ENCODE results near the gene KIR3DL1.
"Not testable (repeated sequence)": the region's sequence is repeated elsewhere in the genome, so short reads cannot be mapped to it uniquely, and the experiment has no call there.

The KIR3DL1 gene

GRCh38 chr19:54792814-54793213 is 23.5 kb upstream of the KIR3DL1 start:
- Mint-ChIP-seq H3K4me3 (peak overlapping the region; percentile 74), H3K4me1 (peaks cover 13% of the 10 kb centered on the region), H3K27me3 (peaks cover 16% of the 10 kb centered on the region), H3K36me3 (peaks cover 2% of the 10 kb centered on the region), H3K9me3 (peaks cover 4% of the 10 kb centered on the region), H3K27ac (peak overlapping the region; percentile 74)
- ATAC-seq (ENCODE audit: low read depth) (no peak), DNase-seq (ENCODE audit: low spot score in 2 of 2) (no peak)

GRCh38 chr19:54795758-54796157 is 20.5 kb upstream of the KIR3DL1 start:
- DNase-seq (ENCODE audit: low spot score in 2 of 2) (no peak), ATAC-seq (ENCODE audit: low read depth) (no peak)
- H3K27me3 Mint-ChIP-seq = peaks cover 10% of the 10 kb centered on the region
- H3K36me3 Mint-ChIP-seq = peaks cover 2% of the 10 kb centered on the region
- H3K4me1 Mint-ChIP-seq = peaks cover 13% of the 10 kb centered on the region
- H3K27ac Mint-ChIP-seq = no peak overlapping the region
- H3K4me3 Mint-ChIP-seq = no peak overlapping the region
- peaks cover 6% of the 10 kb centered on the region for H3K9me3 Mint-ChIP-seq

GRCh38 chr19:54803410-54803809 is 12.9 kb upstream of the KIR3DL1 start, which contains the start of gene KIR2DL4:
TSS of gene KIR2DL4 (plus strand) at chr19:54803610. CDS start at chr19:54803652, 42 bp downstream.
- no peak within 1 kb of the TSS for H3K4me3 Mint-ChIP-seq
- ATAC-seq (ENCODE audit: low read depth) (no peak), DNase-seq (ENCODE audit: low spot score in 2 of 2) (no peak)
- H3K27me3 Mint-ChIP-seq = peaks cover 22% of the 10 kb centered on the region
- no peaks in the 10 kb centered on the region for H3K36me3 Mint-ChIP-seq
- H3K4me1 Mint-ChIP-seq = no peaks in the 10 kb centered on the region
- H3K9me3 Mint-ChIP-seq = peaks cover 11% of the 10 kb centered on the region
- H3K27ac Mint-ChIP-seq = no peak within 1 kb of the TSS

DNA sequence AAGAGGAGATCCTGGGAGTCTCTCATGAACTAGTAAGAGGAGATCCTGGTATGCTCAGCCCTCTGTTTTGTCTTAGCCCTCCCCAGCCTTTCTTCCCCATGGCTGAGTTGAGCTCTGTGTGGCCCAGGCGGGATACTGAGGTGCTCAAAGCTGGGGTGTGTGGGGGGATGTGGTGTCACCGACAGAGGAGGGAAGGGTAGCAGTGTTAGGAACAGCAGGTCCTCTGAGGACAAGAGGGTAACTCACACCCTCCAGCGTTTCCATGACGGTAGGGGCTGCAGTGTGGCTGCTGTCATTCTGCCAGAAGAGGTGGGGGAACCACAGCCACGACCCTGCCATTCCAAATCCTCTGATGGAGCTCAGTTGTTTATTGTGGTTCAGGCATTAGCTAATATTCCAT is 12.2 kb upstream of the KIR3DL1 start:
- H3K4me1 Mint-ChIP-seq = no peaks in the 10 kb centered on the region
- H3K27me3 Mint-ChIP-seq = peaks cover 23% of the 10 kb centered on the region
- no peak for DNase-seq (ENCODE audit: low spot score in 2 of 2)
- no peaks in the 10 kb centered on the region for H3K36me3 Mint-ChIP-seq
- H3K4me3 Mint-ChIP-seq = no peak overlapping the region
- H3K27ac Mint-ChIP-seq = no peak overlapping the region
- peaks cover 11% of the 10 kb centered on the region for H3K9me3 Mint-ChIP-seq
- ATAC-seq (ENCODE audit: low read depth) = no peak

- H3K4me1 Mint-ChIP-seq = no peaks in the 10 kb centered on the region
- DNase-seq (ENCODE audit: low spot score in 2 of 2) = no peak
- peaks cover 11% of the 10 kb centered on the region for H3K9me3 Mint-ChIP-seq
- peaks cover 22% of the 10 kb centered on the region for H3K27me3 Mint-ChIP-seq
- no peaks in the 10 kb centered on the region for H3K36me3 Mint-ChIP-seq
- no peak overlapping the region for H3K27ac Mint-ChIP-seq
- H3K4me3 Mint-ChIP-seq = no peak overlapping the region
- no peak for ATAC-seq (ENCODE audit: low read depth)
These were observed 11.7 kb upstream of the KIR3DL1 start for GRCh38 chr19:54804571-54804970.

DNA sequence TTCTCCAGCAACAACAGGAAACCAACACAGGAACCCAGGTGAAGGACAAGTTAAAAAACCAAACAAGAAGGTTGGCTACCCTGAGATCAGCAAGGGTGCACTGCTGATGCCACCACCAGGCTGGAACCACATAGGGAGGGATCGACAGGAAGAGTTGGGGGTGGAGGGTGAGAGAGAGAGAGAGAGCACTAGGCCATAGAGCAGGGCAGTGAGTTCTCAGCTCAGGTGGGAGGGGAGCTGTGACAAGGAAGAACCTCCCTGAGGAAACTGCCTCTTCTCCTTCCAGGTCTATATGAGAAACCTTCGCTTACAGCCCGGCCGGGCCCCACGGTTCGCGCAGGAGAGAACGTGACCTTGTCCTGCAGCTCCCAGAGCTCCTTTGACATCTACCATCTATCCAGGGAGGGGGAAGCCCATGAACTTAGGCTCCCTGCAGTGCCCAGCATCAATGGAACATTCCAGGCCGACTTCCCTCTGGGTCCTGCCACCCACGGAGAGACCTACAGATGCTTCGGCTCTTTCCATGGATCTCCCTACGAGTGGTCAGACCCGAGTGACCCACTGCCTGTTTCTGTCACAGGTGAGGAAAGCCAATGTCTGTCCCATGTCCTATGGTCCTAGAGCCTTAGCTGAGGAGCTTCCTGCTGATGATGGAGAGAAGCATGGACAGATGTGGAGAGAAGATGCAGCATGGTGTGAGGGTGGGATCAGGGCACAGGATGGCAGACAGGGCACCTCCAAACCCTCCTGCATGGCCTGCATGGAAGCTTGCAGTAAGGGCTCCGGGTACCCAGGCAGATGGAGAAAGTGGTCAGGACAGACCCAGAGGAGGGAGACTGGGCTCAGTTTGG is 10.4 kb upstream of the KIR3DL1 start:
- no peak overlapping the region for H3K27ac Mint-ChIP-seq
- ATAC-seq (ENCODE audit: low read depth) = no peak

DNA sequence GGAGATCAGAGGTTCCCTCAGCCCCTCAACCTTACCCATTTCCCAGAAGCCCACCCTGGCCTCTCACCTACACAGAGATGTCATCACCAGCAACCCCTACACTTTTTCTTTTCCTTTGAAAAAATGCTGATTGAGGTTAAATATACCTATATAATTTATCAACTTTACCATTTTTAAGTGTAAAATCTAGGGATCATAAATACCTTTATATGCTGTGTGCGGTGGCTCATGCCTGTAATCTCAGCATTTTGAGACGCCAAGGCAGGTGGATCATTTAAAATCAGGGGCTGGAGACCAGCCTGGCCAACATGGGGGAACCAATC is 9.8 kb upstream of the KIR3DL1 start:
- H3K9me3 Mint-ChIP-seq = peaks cover 10% of the 10 kb centered on the region
- no peak for ATAC-seq (ENCODE audit: low read depth)
- H3K4me3 Mint-ChIP-seq = no peak overlapping the region
- H3K4me1 Mint-ChIP-seq = no peaks in the 10 kb centered on the region
- peaks cover 25% of the 10 kb centered on the region for H3K27me3 Mint-ChIP-seq
- no peaks in the 10 kb centered on the region for H3K36me3 Mint-ChIP-seq
- no peak for DNase-seq (ENCODE audit: low spot score in 2 of 2)
- H3K27ac Mint-ChIP-seq = no peak overlapping the region

More for the DNA sequence above, 10.4 kb upstream of the KIR3DL1 start:
- no peak for DNase-seq (ENCODE audit: low spot score in 2 of 2)
- no peaks in the 10 kb centered on the region for H3K4me1 Mint-ChIP-seq
- H3K36me3 Mint-ChIP-seq = no peaks in the 10 kb centered on the region
- peaks cover 13% of the 10 kb centered on the region for H3K9me3 Mint-ChIP-seq
- H3K27me3 Mint-ChIP-seq = peaks cover 27% of the 10 kb centered on the region
- H3K4me3 Mint-ChIP-seq = no peak overlapping the region

- H3K4me3 Mint-ChIP-seq; H3K27ac Mint-ChIP-seq; DNase-seq (ENCODE audit: low spot score in 2 of 2); H3K9me3 Mint-ChIP-seq; H3K36me3 Mint-ChIP-seq; H3K4me1 Mint-ChIP-seq; ATAC-seq (ENCODE audit: low read depth): not testable (repeated sequence)
- H3K27me3 Mint-ChIP-seq = peaks cover 14% of the 10 kb centered on the region
These were observed 1.7 kb upstream of the KIR3DL1 start for GRCh38 chr19:54814571-54814970.

GRCh38 chr19:54817670-54818536 is 1.6 kb downstream of the KIR3DL1 start:
- no peaks in the 10 kb centered on the region for H3K36me3 Mint-ChIP-seq

GRCh38 chr19:54824416-54824815 is 8.1 kb downstream of the KIR3DL1 start:
- H3K9me3 Mint-ChIP-seq; DNase-seq (ENCODE audit: low spot score in 2 of 2); H3K4me3 Mint-ChIP-seq; H3K27ac Mint-ChIP-seq; H3K4me1 Mint-ChIP-seq; ATAC-seq (ENCODE audit: low read depth); H3K36me3 Mint-ChIP-seq; H3K27me3 Mint-ChIP-seq: not testable (repeated sequence)

More at GRCh38 chr19:54817670-54818536, 1.6 kb downstream of the KIR3DL1 start:
- H3K9me3 Mint-ChIP-seq = no peaks in the 10 kb centered on the region
- no peaks in the 10 kb centered on the region for H3K4me1 Mint-ChIP-seq
- peaks cover 14% of the 10 kb centered on the region for H3K27me3 Mint-ChIP-seq
- no peak overlapping the region for H3K4me3 Mint-ChIP-seq
- DNase-seq (ENCODE audit: low spot score in 2 of 2) (no peak), ATAC-seq (ENCODE audit: low read depth) (no peak)
- H3K27ac Mint-ChIP-seq = no peak overlapping the region

GRCh38 chr19:54825326-54825725 is 9.1 kb downstream of the KIR3DL1 start:
- H3K4me1 Mint-ChIP-seq; H3K4me3 Mint-ChIP-seq; ATAC-seq (ENCODE audit: low read depth); H3K9me3 Mint-ChIP-seq; H3K27ac Mint-ChIP-seq; H3K36me3 Mint-ChIP-seq; DNase-seq (ENCODE audit: low spot score in 2 of 2): not testable (repeated sequence)
- H3K27me3 Mint-ChIP-seq = peaks cover 10% of the 10 kb centered on the region

GRCh38 chr19:54828064-54828463 is 11.8 kb downstream of the KIR3DL1 start:
- H3K9me3 Mint-ChIP-seq; H3K4me3 Mint-ChIP-seq; H3K4me1 Mint-ChIP-seq; ATAC-seq (ENCODE audit: low read depth); DNase-seq (ENCODE audit: low spot score in 2 of 2); H3K27ac Mint-ChIP-seq; H3K36me3 Mint-ChIP-seq: not testable (repeated sequence)
- peaks cover 12% of the 10 kb centered on the region for H3K27me3 Mint-ChIP-seq

DNA sequence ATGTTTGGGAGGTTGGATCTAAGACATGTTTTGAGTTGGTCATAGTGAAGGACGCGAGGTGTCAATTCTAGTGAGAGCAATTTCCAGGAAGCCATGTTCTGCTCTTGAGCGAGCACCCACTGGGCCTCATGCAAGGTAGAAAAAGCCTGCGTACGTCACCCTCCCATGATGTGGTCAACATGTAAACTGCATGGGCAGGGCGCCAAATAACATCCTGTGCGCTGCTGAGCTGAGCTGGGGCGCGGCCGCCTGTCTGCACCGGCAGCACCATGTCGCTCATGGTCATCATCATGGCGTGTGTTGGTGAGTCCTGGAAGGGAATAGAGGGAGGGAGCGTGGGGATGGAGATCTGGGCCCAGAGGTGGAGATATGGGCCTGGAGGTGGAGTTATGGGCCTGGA is 16.2 kb downstream of the KIR3DL1 start, which contains the start of gene KIR2DS4:
TSS of gene KIR2DS4 (plus strand) at position 181 of the 400 bp plus-strand sequence.
- not testable (repeated sequence) for H3K9me3 Mint-ChIP-seq; DNase-seq (ENCODE audit: low spot score in 2 of 2); H3K4me1 Mint-ChIP-seq; H3K27ac Mint-ChIP-seq; H3K4me3 Mint-ChIP-seq; H3K36me3 Mint-ChIP-seq; ATAC-seq (ENCODE audit: low read depth)
- H3K27me3 Mint-ChIP-seq = peaks cover 21% of the 10 kb centered on the region

DNA sequence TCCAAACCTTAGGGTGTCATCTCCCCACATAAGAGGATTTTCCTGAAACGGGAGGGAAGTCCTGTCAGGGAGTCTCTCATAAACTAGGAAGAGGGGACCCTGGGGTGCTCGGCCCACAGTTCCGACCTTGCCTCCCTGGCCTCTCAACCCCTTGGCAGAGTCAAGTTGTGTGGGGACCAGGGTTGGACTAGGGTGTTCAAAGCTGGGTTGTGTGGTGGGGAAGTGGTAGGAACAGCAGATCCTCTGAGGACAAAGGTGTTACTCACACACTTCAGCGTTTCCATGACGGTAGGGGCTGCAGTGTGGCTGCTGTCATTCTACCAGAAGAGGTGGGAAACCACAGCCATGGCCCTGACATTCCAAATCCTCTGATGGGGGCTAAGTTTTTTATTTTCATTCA is 18.9 kb downstream of the KIR3DL1 start:
- H3K4me1 Mint-ChIP-seq; ATAC-seq (ENCODE audit: low read depth); DNase-seq (ENCODE audit: low spot score in 2 of 2); H3K36me3 Mint-ChIP-seq; H3K27ac Mint-ChIP-seq; H3K9me3 Mint-ChIP-seq; H3K4me3 Mint-ChIP-seq: not testable (repeated sequence)
- peaks cover 23% of the 10 kb centered on the region for H3K27me3 Mint-ChIP-seq
